ENCODE measurements around the gene C20orf144.

GRCh38 chr20:33664085-33664761, 2.1 kb downstream of the C20orf144 start:
- TF ChIP-seq CTCF (IDR thresholded peaks at IDR 0.05; ENCODE audit: low read length) (no peak), EZH2 (optimal IDR thresholded peaks at IDR 0.05; ENCODE audit: low read depth, low read length) (no peak)
